ENCODE results near the gene CDKAL1.

Gene CDKAL1

DNA sequence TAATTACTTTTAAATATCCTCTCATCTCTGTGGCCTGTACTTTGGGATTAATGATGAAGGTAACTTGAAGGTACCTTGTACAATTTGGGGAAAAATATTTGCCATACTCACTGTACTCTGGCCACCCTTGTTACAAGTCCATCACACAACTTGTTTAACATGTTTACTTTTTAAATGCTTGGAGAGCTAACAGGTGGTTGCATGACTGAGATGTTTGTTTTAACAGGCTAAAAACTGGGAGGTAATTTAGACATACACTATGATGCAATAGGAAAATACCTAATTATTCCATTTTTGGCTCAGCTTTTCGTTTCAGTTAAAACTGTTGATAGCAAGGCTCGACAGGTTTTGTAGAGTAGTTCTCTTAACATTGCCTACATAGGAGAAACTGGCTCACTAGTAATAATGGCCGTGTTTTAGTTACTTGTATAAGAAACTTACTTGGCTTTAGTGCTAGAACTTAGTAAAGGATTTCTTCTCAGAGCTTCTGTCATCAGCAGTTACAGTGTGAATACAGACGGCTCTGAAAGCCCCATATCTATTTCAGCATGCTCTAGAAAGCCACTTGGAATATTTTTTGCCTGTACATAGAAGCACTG, 569.5 kb downstream of the CDKAL1 start:
- no peak overlapping the region for H3K4me3 ChIP-seq (ENCODE audit: low read length)
- DNase-seq (ENCODE audit: low read depth): no peak
- TF ChIP-seq, protein P1, sequence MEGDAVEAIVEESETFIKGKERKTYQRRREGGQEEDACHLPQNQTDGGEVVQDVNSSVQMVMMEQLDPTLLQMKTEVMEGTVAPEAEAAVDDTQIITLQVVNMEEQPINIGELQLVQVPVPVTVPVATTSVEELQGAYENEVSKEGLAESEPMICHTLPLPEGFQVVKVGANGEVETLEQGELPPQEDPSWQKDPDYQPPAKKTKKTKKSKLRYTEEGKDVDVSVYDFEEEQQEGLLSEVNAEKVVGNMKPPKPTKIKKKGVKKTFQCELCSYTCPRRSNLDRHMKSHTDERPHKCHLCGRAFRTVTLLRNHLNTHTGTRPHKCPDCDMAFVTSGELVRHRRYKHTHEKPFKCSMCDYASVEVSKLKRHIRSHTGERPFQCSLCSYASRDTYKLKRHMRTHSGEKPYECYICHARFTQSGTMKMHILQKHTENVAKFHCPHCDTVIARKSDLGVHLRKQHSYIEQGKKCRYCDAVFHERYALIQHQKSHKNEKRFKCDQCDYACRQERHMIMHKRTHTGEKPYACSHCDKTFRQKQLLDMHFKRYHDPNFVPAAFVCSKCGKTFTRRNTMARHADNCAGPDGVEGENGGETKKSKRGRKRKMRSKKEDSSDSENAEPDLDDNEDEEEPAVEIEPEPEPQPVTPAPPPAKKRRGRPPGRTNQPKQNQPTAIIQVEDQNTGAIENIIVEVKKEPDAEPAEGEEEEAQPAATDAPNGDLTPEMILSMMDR (conservative IDR thresholded peaks at IDR 0.05; ENCODE audit: low read depth, low read length): no peak

DNA sequence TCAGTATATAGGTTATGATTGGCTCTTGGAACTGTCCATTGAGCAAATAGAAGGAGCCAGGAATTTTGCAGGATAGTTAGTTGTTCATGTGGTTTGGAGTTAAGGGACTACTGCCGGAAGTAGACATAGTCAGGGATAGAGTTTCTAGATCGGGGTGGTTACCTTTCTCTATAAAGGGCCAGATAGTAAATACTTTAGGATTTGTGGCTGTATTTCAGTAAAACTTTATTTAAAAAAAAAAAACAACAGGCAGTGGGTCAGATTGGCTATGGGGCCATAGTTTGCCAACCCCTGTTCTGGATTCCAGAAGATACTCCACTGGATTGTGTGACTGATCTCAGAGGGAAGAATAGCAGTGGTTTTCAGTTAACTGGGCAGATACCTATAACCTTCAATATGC, 570.0 kb downstream of the CDKAL1 start:
- TF ChIP-seq, protein P1 (conservative IDR thresholded peaks at IDR 0.05; ENCODE audit: low read depth, low read length): no peak
- H3K4me3 ChIP-seq (ENCODE audit: low read length): no peak overlapping the region
- no peak for DNase-seq (ENCODE audit: low read depth)

GRCh38 chr6:21107796-21108195, 573.5 kb downstream of the CDKAL1 start:
- TF ChIP-seq, protein P1 (conservative IDR thresholded peaks at IDR 0.05; ENCODE audit: low read depth, low read length): no peak
- no peak overlapping the region for H3K4me3 ChIP-seq (ENCODE audit: low read length)
- DNase-seq (ENCODE audit: low read depth): no peak

GRCh38 chr6:21109391-21110178, 575.3 kb downstream of the CDKAL1 start:
- peak; percentile 52 for DNase-seq (ENCODE audit: low read depth)
- H3K4me3 ChIP-seq (ENCODE audit: low read length): peak overlapping the region; percentile 2
- TF ChIP-seq, protein P1 (conservative IDR thresholded peaks at IDR 0.05; ENCODE audit: low read depth, low read length): no peak

DNA sequence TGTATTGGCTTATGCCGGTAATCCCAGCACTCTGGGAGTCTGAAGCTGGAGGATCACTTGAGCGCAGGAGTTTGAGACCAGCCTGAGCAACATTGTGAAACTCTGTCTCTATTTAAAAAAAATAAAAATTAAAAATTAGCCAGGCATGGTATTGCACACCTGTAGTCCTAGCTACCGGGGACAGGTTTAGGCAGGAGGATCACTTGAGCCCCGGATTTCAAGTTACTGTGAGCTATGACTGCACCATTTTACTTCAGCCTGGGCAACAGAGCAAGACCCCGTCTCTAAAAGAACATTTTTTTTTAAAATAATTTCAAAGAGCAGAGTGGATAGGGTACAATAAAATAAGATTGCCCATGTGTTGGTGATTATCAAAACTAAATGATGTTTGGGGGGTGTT, 576.4 kb downstream of the CDKAL1 start:
- no peak overlapping the region for H3K4me3 ChIP-seq (ENCODE audit: low read length)
- TF ChIP-seq, protein P1 (conservative IDR thresholded peaks at IDR 0.05; ENCODE audit: low read depth, low read length): no peak
- no peak for DNase-seq (ENCODE audit: low read depth)

DNA sequence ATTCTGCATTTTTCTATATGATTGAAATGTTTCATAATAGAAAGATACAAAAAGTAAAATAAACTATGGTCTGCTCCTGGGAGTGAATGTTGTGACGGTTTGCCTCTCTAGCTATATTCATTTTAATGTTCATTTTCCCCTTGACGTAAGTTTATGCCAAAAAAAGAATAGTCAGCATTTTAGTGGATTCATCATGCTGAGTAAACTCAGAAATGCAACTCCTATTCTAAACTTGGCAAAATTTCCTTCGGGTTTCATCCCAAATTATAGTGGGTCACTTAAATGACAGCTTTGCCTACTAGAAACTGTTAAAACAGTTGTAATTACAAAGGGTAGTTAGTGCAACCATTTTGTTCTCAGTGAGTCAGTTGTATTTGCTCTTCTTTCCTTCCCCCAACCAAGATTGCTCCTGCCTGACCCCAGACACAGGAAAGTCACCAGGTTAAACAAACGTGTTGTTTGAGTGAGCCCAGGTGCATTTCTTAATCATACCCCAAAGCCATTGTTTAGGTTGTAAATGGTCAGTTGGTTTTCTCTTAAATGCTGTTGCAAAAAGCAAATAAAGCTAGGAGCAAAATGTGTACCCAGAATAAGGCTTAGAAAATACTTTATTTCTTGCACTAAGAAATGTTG, 577.0 kb downstream of the CDKAL1 start:
- TF ChIP-seq, protein P1 (conservative IDR thresholded peaks at IDR 0.05; ENCODE audit: low read depth, low read length): no peak
- no peak for DNase-seq (ENCODE audit: low read depth)
- H3K4me3 ChIP-seq (ENCODE audit: low read length): no peak overlapping the region
